ENCODE data around the gene SLC6A9.

Gene SLC6A9

DNA sequence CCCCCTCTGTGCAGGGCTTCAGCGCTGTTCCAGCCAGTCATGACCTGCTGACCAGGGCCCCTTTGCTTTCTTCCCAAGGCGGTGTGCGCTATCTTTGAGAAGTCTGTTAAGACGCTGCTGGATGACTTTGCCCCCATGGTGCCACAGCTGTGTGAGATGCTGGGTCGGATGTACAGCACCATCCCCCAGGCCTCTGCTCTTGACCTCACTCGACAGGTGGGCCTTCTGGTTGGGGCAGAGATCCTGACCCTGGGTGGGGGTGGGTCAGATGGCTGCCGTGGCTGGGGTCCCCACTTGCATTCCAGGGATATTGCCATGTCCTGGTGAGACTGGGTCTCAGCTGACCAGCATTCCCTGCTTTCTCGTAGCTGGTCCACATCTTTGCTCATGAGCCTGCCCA, 70.5 kb downstream of the SLC6A9 start:
- TF ChIP-seq CTCF (IDR thresholded peaks at IDR 0.05; ENCODE audit: insufficient read depth, low read depth, low read length, missing control alignments), result no peak
- H3K4me3 ChIP-seq (ENCODE audit: low read length), result no peak overlapping the region
- DNase-seq (ENCODE audit: low read depth), result no peak

GRCh38 chr1:43958351-43959255, 72.7 kb downstream of the SLC6A9 start:
- H3K4me3 ChIP-seq (ENCODE audit: low read length), result no peak overlapping the region
- no peak for TF ChIP-seq CTCF (IDR thresholded peaks at IDR 0.05; ENCODE audit: insufficient read depth, low read depth, low read length, missing control alignments)
- no peak for DNase-seq (ENCODE audit: low read depth)

GRCh38 chr1:43957407-43958040, 73.7 kb downstream of the SLC6A9 start:
- H3K4me3 ChIP-seq (ENCODE audit: low read length), result no peak overlapping the region
- TF ChIP-seq CTCF (IDR thresholded peaks at IDR 0.05; ENCODE audit: insufficient read depth, low read depth, low read length, missing control alignments), result no peak
- peak; percentile 72 for DNase-seq (ENCODE audit: low read depth)

- H3K4me3 ChIP-seq (ENCODE audit: low read length), result no peak overlapping the region
- DNase-seq (ENCODE audit: low read depth), result no peak
- no peak for TF ChIP-seq CTCF (IDR thresholded peaks at IDR 0.05; ENCODE audit: insufficient read depth, low read depth, low read length, missing control alignments)
Observed at GRCh38 chr1:43956234-43956633, 75.0 kb downstream of the SLC6A9 start.

DNA sequence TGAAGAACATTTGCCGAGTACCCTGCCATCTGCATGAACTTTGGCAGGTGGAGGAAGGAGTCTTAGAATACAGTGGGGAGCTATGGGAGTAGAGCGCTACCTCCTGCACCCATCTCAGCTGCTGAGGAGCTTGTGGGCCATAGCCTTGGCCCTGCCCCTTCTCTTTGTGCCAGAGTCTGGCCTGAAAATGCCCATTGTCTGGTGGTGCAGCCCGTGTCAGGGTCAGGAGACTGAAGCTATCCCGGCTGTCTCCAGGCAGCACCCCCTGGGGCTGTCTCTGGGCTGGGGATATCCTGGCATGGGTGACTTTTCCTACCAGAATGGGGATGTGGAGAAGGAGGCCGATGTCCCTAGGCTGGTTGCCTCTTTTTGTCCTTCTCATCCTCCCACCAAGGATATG, 77.2 kb downstream of the SLC6A9 start:
- no peak for DNase-seq (ENCODE audit: low read depth)
- H3K4me3 ChIP-seq (ENCODE audit: low read length), result no peak overlapping the region
- TF ChIP-seq CTCF (IDR thresholded peaks at IDR 0.05; ENCODE audit: insufficient read depth, low read depth, low read length, missing control alignments), result no peak

DNA sequence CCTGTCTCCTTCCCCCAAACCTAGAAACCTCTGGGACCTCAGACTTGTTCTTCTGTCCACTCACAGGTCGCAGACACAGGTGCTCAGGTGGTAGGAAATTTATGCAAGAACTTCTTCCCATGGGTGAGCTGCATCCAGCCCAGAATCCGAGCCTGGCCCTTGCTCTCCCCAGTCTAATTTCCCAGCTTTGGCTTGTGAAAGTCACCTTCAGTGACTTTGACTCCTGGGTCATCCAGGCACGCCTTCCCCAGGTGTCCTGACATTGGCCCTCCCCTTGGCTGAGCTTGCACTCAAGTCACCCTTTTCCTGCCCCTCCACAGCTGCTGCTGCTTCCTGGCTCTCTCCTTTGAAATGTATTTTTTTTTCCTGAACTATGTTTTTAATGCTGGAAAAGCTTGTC, 77.9 kb downstream of the SLC6A9 start:
- no peak for TF ChIP-seq CTCF (IDR thresholded peaks at IDR 0.05; ENCODE audit: insufficient read depth, low read depth, low read length, missing control alignments)
- no peak overlapping the region for H3K4me3 ChIP-seq (ENCODE audit: low read length)
- no peak for DNase-seq (ENCODE audit: low read depth)
